Dedifferentiated amniotic fluid mesenchymal stem cell (primary cell): ENCODE results near the gene GGNBP2.

Experiments used
- DNase-seq: peaks from one replicate; pipeline ENCODE4 v3.0.0-alpha.2; 2016; ENCODE audit errors: extremely low spot score

Gene GGNBP2

DNA sequence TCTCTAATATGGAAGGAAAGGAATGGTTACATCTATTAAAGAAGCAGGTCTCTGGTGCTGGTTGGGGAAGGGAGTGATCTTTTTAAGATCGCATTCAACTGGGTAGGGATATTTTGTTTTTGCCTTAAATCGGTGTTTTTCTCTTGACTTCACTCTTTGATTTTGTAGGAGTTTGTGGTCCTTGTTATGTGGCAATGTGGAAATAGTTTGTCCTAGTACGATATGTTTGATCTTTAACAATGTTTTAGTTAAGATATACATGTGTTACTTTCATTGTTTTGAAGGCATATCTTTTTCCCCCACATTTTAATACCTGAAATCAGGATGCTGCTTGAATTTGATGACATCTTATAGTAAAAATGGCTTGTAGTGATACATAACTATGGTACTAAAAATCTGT is 8.7 kb downstream of the GGNBP2 start:
- no peak for DNase-seq

DNA sequence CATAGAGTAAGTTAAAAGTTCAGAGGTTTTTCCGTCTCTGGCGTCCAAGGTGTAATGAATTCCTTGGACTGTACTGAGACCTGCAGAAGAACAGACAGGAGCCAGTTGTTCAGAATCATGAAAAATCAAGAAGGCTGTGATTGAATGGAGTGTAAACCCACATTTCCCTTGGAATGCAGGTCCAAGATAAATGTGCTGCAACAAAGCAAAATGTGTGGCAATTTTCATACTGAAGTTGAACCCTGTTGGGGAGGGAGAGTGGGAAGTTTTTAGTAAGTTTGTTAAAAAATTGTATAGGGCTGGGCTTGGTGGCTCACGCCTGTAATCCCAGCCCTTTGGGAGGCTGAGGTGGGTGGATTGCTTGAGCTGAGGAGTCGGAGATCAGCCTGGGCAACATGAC is 21.4 kb downstream of the GGNBP2 start:
- DNase-seq = no peak

GRCh38 chr17:36575028-36575427 is 30.3 kb downstream of the GGNBP2 start:
- no peak for DNase-seq

- DNase-seq = no peak
Observed at GRCh38 chr17:36576793-36577192, 32.1 kb downstream of the GGNBP2 start.

DNA sequence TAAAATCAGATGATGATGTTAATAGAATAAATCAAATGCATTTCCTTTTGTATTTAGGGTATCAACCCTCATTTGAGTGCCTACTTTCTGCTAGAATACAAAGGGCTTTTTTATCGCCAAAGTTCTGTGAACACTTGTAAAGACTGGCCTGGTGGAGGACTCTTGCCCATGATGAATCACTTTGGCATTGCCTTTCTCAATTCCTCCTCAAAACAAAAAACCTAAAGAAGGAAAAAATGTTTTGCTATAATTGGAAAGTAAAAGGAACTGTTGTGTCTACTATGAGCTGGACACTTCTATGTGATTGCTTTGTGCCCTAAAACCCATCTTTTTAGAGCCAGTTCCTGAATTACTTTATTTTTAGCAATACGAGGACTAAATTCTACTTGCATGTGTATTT is 34.0 kb downstream of the GGNBP2 start:
- no peak for DNase-seq

DNA sequence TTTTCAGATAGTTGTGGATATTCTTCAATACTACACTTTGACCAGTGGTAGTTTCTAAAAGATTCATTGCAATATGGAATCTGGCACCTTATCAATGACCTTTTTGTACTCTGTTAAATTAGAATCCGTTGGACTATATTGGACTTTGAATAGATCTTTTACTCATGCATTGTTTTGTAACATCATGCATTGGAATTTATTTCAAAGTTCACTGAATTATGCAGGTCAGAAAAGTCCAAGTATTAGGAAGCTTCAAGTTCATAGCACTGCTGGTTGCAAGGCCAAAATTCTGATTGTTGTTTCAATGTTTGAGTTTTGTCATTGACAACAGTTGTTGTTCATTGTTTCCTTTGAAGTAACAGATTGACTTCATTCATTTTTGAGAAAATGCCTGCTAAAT is 39.1 kb downstream of the GGNBP2 start:
- no peak for DNase-seq

DNA sequence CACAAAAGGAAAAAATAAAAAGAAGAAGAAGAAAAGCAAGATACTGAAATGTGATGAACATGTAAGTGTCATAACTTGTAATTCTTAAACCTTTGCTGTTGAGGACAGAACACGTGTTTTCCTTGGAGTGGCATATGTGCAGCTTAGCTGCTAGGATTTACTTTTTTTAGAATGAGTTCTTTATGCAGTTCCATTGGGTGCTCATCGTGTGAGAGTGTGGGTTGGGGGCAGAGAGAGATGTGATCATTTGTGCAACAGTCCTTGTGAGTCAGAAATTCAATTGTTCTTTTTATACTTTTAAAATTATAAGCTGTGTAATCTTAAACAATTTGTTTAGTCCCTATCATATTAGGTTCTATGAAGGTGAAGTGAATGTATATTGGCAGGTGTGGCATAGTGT is 41.4 kb downstream of the GGNBP2 start:
- no peak for DNase-seq

- no peak for DNase-seq
Observed at GRCh38 chr17:36590082-36590481, 45.4 kb downstream of the GGNBP2 start.

DNA sequence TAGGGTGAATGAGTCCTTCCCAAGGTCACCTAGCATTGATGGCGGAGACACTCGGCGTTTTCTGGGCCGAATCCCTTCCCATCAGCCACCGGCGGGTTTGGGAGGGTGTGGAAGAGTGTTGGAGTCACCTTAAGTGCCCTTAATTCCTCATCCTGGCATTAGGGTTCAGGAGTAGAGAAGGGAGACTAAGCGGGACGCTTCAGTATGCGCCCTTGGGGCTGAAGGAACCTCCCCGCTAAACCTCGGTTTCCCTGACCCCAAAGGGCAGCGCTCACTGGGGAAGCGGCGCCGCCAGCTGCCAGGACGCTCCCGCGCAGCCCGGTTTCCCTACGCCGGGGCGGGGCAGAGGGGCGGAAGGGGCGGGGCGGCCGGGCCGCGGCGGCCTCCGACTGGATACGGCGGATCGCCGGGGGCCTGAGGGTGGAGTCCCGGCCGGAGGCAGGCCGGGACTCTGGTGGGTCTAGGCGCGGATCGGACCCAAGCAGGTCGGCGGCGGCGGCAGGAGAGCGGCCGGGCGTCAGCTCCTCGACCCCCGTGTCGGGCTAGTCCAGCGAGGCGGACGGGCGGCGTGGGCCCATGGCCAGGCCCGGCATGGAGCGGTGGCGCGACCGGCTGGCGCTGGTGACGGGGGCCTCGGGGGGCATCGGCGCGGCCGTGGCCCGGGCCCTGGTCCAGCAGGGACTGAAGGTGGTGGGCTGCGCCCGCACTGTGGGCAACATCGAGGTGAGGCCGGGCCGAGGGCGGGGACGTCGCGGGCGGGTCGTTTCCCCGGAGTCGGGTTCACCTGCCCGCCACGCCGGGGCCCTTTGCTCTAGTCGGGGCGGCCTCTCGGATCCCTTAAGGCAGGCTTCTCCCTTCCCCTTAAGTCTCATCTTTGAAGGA is 47.0 kb downstream of the GGNBP2 start, which contains the start of gene DHRS11:
DHRS11 (plus strand) TSS at position 446 of the 882 bp plus-strand sequence; CDS start at position 577, 131 bp downstream.
- DNase-seq = peak; percentile 26

- DNase-seq = no peak
Observed at GRCh38 chr17:36592316-36592715, 47.6 kb downstream of the GGNBP2 start.

GRCh38 chr17:36592716-36593321 is 48.1 kb downstream of the GGNBP2 start:
- no peak for DNase-seq

GRCh38 chr17:36593656-36594316 is 49.1 kb downstream of the GGNBP2 start:
- DNase-seq = no peak

DNA sequence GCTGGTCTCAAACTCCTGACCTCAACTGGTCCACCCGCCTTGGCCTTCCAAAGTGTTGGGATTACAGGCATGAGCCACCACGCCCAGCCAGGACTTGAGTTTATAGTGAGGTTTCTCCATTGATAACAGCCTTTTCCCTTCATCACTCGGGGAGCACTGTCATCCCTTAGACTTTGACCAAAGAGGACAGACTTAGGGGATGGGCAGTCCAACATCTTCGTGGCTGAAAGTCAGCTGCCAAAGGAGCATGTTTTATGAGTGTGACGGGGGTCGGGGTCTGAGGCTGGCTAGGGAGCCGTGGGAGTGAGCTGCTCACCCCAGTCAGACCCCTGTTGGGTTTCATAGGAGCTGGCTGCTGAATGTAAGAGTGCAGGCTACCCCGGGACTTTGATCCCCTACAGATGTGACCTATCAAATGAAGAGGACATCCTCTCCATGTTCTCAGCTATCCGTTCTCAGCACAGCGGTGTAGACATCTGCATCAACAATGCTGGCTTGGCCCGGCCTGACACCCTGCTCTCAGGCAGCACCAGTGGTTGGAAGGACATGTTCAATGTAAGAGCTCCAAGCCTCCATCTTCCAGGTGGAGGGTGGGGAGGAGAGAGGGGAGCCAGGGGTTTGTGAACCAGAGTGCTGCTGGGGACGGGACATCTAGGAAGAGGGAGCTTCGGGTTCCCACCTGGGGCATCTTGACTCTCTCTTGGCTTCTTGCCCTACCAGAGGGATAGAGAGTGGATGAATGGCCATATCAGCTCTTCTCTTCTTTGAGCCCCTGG is 50.1 kb downstream of the GGNBP2 start:
- no peak for DNase-seq

GRCh38 chr17:36597226-36597625 is 52.5 kb downstream of the GGNBP2 start:
- no peak for DNase-seq

DNA sequence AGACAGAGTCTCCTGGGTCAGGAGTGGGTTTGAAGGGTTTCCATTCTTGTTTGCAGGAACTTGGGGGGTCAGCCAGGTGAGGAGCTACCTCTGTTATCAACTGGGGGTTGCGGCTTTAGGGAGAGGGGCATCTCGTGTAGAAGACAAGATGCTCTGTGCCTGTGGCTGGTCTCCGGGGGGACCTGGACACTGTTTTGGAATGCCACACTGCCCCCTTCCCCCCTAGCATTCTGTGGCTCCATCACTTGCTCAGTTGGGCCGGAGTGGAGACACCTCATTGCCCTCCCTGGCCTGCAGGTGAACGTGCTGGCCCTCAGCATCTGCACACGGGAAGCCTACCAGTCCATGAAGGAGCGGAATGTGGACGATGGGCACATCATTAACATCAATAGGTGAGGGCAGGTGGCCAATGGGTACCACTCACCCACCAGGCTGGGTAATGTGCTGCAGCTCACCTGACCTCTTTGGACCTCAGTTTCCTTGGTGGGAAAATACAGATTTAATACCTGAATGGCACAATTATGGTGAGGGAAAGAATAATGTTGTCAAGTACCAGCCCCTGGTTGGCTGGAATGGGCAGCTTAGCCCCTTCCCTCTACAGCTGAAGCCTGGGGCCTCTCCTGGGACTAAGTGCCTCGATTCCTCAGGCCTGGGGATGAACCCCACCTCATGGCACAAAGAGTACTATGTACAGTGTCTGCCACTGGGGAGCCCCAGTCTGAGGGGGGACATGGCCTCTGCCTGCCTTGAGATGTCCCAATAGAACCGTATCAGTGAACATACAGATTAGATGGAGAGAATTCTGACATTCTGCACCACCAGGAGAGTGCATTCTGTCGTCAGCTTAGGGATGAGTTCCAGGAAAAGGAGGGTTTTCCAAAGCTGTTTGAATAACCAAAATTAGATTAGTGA is 53.4 kb downstream of the GGNBP2 start:
- DNase-seq = no peak

GRCh38 chr17:36598951-36599401 is 54.3 kb downstream of the GGNBP2 start:
- no peak for DNase-seq

DNA sequence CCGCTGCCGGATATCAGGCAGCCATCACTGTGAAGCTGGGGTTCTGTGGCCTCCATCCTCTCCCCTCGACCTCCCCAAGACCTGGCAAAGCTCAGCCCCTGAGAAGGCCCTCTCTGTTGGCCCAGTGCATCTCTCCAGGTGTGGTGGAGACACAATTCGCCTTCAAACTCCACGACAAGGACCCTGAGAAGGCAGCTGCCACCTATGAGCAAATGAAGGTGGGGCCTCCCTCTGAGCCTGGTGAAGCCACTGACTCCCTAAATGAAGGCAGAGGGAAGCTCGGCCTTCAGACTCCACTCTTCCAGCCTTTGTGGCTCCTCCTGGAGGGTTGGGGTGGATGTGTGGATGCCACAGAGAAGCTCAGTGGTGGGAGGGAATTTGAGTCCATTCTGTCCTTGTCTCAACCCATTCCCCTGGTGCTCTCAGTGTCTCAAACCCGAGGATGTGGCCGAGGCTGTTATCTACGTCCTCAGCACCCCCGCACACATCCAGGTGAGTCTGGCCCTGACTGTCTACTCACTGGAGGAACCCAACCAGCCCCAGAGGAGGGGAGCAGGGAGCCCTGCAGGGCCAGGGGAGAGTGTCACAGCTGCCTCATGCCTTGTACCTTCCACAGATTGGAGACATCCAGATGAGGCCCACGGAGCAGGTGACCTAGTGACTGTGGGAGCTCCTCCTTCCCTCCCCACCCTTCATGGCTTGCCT is 55.0 kb downstream of the GGNBP2 start:
- DNase-seq = no peak

DNA sequence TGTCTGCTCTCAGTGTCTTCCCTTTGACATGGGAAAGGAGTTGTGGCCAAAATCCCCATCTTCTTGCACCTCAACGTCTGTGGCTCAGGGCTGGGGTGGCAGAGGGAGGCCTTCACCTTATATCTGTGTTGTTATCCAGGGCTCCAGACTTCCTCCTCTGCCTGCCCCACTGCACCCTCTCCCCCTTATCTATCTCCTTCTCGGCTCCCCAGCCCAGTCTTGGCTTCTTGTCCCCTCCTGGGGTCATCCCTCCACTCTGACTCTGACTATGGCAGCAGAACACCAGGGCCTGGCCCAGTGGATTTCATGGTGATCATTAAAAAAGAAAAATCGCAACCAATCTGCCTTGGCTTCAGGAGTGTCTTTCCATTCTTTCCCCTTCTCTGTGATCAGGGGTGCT is 55.7 kb downstream of the GGNBP2 start:
- DNase-seq = no peak

GRCh38 chr17:36600936-36601302 is 56.2 kb downstream of the GGNBP2 start:
- DNase-seq = no peak
